ENCODE results near the gene E2F6. TPM values are rescaled to one million over a fixed set of nuclear protein-coding genes. Genes with fewer than 3 reads are reported as not detected.

Gene E2F6
- total and polyA plus RNA-seq, 2 of the 4 experiments (the other 2 are of a cell fraction) = 8.2 to 10.9 TPM

- ChIA-PET CTCF (interaction anchor here (1.0 kb wide), 1 partner anchor 326 kb away, joined by 3 read pairs; no protein-coding TSS in a partner anchor), POLR2A (ENCODE audit: unreplicated experiment) (no interaction called here)
- Histone ChIP-seq H3K4ac (ENCODE audit: low read depth, low read length) (no peak overlapping the region), H4K5ac (ENCODE audit: low read depth, low read length) (no peak overlapping the region), H3K9me3 (ENCODE audit: control insufficient read depth, insufficient read depth, low read length) (no peaks in the 10 kb centered on the region), H4K91ac (ENCODE audit: insufficient read depth, low read depth, low read length) (no peak overlapping the region), H3K14ac (replicated peaks; ENCODE audit: low read depth, low read length) (no peak overlapping the region), H3K9me1 (ENCODE audit: insufficient read depth, low read length) (peaks cover 20% of the 10 kb centered on the region), H3K4me3 (ENCODE audit: insufficient read depth, low read depth, low read length) (no peak overlapping the region), H3K18ac (ENCODE audit: low read depth, low read length) (no peak overlapping the region), H2AK5ac (ENCODE audit: low read depth, low read length) (no peak overlapping the region), H3K4me2 (ENCODE audit: low read depth, low read length) (no peak overlapping the region), H3K23ac (ENCODE audit: low read depth, low read length) (no peak overlapping the region), H3K56ac (ENCODE audit: extremely low read depth, insufficient read depth, low read length) (no peak overlapping the region), H3K27me3 (ENCODE audit: control insufficient read depth, insufficient read depth, low read length) (no peaks in the 10 kb centered on the region), H2BK15ac (ENCODE audit: low read depth, low read length) (no peak overlapping the region), H3K36me3 (ENCODE audit: control insufficient read depth, insufficient read depth, low read length) (peaks cover 11% of the 10 kb centered on the region), H2AFZ (replicated peaks; ENCODE audit: low read length, poor library complexity) (no peak overlapping the region), H3K4me1 (ENCODE audit: control insufficient read depth, insufficient read depth, low read length) (peaks cover 2% of the 10 kb centered on the region; the same call in 1 of the 2 replicates), H2BK20ac (ENCODE audit: low read depth, low read length) (no peak overlapping the region), H4K20me1 (ENCODE audit: insufficient read depth, low read length) (peaks cover 73% of the 10 kb centered on the region), H2BK5ac (ENCODE audit: low read depth, low read length, poor library complexity, severe bottlenecking) (no peak overlapping the region), H4K8ac (ENCODE audit: low read depth in 2 of 2, low read length in 2 of 2) (no peak overlapping the region), H3K79me1 (ENCODE audit: low read depth in 1 of 2, low read length in 2 of 2) (peaks cover 26 to 78% of the 10 kb centered on the region in 2 experiments), H3K27ac (ENCODE audit: insufficient read depth, low read length) (no peak overlapping the region), H2BK120ac (ENCODE audit: low read depth, low read length) (no peak overlapping the region), H2AK9ac (replicated peaks; ENCODE audit: low read depth, low read length, poor library complexity) (no peak overlapping the region), H3K9ac (ENCODE audit: low read depth, low read length) (no peak overlapping the region)
- dilution Hi-C loops (cut with HindIII; ENCODE audit: low sequenced_read_pairs, unreplicated experiment) (no loop called here), intact Hi-C loops (cut with micrococcal nuclease) (no loop called here), in situ Hi-C loops (cut with MboI; ENCODE audit: low sequenced_read_pairs) (no loop called here)
- no peak for TF ChIP-seq MXI1 (IDR thresholded peaks at IDR 0.05; ENCODE audit: borderline replicate concordance, low read depth, low read length)
- no peak for TF ChIP-seq CEBPB (IDR thresholded peaks at IDR 0.05; ENCODE audit: low read depth, low read length)
- no peak for TF ChIP-seq BHLHE40 (IDR thresholded peaks at IDR 0.05; ENCODE audit: low read depth, low read length)
- TF ChIP-seq RCOR1 (IDR thresholded peaks at IDR 0.05; ENCODE audit: insufficient replicate concordance, low read length) = no peak
- no peak for TF ChIP-seq MAFK (IDR thresholded peaks at IDR 0.05; ENCODE audit: low read depth, low read length)
- TF ChIP-seq USF2 (IDR thresholded peaks at IDR 0.05; ENCODE audit: low read depth, low read length) = no peak
- TF ChIP-seq SMC3 (IDR thresholded peaks at IDR 0.05; ENCODE audit: low read depth, low read length) = no peak
- no peak for TF ChIP-seq MAZ (IDR thresholded peaks at IDR 0.05; ENCODE audit: borderline replicate concordance, low read depth, low read length)
- TF ChIP-seq RAD21 (IDR thresholded peaks at IDR 0.05; ENCODE audit: low read length) = no peak
- TF ChIP-seq FOS (IDR thresholded peaks at IDR 0.05; ENCODE audit: low read depth, low read length) = no peak
- TF ChIP-seq NFE2L2 (IDR thresholded peaks at IDR 0.05; ENCODE audit: low read depth, low read length) = no peak
- DNase-seq (no peak), ATAC-seq (ENCODE audit: low read depth) (peak; percentile 48; the same call in 1 of the 2 replicates)
- WGBS, 2 experiments (ENCODE audit: extremely low coverage in 2 of 2, insufficient read length in 1 of 2) = 67% methylated on average over 1 of the region's 1 CpG; no CpG with 5 or more reads in 1 of the 2 experiments
- no TSS peak for BruUV-seq (replicated peaks)
These were observed 8.0 kb downstream of the E2F6 start for GRCh38 chr2:11457935-11458334.
